Adrenal gland (tissue), 5 donors: Measurements from ENCODE around the gene ETFA.

Source experiments
- POLR2A ChIP-seq, 2 donors: fragments of 450-650 bp; IDR thresholded peaks; one replicate each; pipeline ENCODE4 v1.6.1; 2017; ENCODE audit warnings: antibody characterized with exemption in 2 of 2, mild to moderate bottlenecking in 2 of 2, moderate library complexity in 1 of 2
- TF ChIP-seq, protein P1 (sequence below), 6 experiments: fragments of 450-650 bp in 4 of 6; fragments of 200-600 bp in 2 of 6; sonication (generic) in 1 of 6; IDR thresholded peaks; 1 replicate in 5 of 6; 2 replicates in 1 of 6; pipeline versions ENCODE4 v1.5.1 to v1.8.0; 2016 to 2021; ENCODE audit warnings: antibody characterized with exemption in 6 of 6, mild to moderate bottlenecking in 2 of 6, moderate library complexity in 1 of 6
- donor health status: DM: no; HTN: no; CAD: no.

DNA sequence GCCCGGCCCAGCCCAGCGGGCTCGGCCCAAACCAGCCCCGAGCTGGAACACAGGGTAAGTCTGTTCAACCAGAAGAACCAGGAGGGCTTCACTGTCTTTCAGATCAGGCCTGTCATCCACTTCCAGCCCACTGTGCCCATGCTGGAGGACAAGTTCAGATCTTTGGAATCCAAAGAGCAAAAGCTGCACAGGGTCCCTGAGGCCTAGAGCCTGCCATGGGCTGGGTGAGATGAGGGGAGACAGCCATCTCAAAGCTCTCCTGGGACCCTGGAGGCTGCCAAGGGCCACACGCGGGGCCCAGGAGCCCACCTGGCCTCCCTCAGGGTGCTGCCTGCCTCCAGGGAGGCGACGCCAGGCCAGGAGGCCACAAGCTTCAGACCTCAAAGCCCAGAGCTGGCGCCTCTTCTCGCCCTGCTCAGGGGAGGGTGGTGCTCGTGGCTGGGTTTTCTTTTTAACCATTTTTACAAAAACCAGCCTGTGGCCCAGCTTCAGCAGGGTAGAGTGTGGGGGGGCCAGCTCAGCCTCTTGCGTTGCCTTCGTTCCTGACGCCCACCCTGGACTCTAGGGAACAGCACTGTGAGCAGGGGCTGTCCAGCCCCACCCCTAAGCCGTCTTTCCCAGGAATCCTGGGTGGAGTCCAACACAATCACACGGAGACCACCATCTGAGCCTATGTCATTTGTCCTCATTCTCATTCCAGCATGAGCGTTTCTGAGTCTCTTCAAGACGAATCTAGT is 107.0 kb downstream of the ETFA start:
- TF ChIP-seq, protein P1, sequence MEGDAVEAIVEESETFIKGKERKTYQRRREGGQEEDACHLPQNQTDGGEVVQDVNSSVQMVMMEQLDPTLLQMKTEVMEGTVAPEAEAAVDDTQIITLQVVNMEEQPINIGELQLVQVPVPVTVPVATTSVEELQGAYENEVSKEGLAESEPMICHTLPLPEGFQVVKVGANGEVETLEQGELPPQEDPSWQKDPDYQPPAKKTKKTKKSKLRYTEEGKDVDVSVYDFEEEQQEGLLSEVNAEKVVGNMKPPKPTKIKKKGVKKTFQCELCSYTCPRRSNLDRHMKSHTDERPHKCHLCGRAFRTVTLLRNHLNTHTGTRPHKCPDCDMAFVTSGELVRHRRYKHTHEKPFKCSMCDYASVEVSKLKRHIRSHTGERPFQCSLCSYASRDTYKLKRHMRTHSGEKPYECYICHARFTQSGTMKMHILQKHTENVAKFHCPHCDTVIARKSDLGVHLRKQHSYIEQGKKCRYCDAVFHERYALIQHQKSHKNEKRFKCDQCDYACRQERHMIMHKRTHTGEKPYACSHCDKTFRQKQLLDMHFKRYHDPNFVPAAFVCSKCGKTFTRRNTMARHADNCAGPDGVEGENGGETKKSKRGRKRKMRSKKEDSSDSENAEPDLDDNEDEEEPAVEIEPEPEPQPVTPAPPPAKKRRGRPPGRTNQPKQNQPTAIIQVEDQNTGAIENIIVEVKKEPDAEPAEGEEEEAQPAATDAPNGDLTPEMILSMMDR (IDR thresholded peaks at IDR 0.05), result no peak
- no peak for TF ChIP-seq POLR2A (IDR thresholded peaks at IDR 0.05)
